Fibroblast of lung (primary cell): ENCODE measurements around the gene GTPBP3. TPM values are rescaled to one million over a fixed set of nuclear protein-coding genes. Genes with fewer than 3 reads are reported as not detected.

Source experiments
- DNase-seq, 2 donors: peaks; one replicate each; pipeline versions ENCODE4 v3.0.0 to v3.0.0-alpha.2; 2010; ENCODE audit warnings: low read depth in 2 of 2
- H2AFZ ChIP-seq: 2 replicates; pipeline ENCODE4 v1.5.1; 2012; ENCODE audit warnings: low read length, control low read depth, inconsistent platforms
- H3K27ac ChIP-seq: 2 replicates; pipeline ENCODE4 v1.5.1; 2011; ENCODE audit warnings: low read length, control low read depth; ENCODE audit not compliant: insufficient read depth
- H3K27me3 ChIP-seq: 2 replicates; pipeline ENCODE4 v1.5.1; 2011; ENCODE audit warnings: mild to moderate bottlenecking, low read length; ENCODE audit not compliant: control insufficient read depth, insufficient read depth
- H3K36me3 ChIP-seq: 2 replicates; pipeline ENCODE4 v1.5.1; 2011; ENCODE audit warnings: low read length; ENCODE audit not compliant: control insufficient read depth, insufficient read depth
- H3K4me1 ChIP-seq: 2 replicates; pipeline ENCODE4 v1.5.1; 2011; ENCODE audit warnings: low read length; ENCODE audit not compliant: control insufficient read depth, insufficient read depth; ENCODE audit errors: extremely low read depth
- H3K4me2 ChIP-seq: 2 replicates; pipeline ENCODE4 v1.5.1; 2011; ENCODE audit warnings: low read length, control low read depth; ENCODE audit not compliant: insufficient read depth; ENCODE audit errors: extremely low read depth
- H3K4me3 ChIP-seq, 4 experiments: fragments of 200-600 bp in 1 of 4; sonication (generic) in 1 of 4; replicated peaks in 1 of 4; 2 replicates each; pipeline ENCODE4 v1.5.1; 2011 to 2016; ENCODE audit warnings: low read length in 4 of 4, low read depth in 3 of 4, mild to moderate bottlenecking in 3 of 4, control low read depth in 2 of 4, inconsistent platforms in 1 of 4, mixed read lengths in 1 of 4; ENCODE audit not compliant: insufficient read depth in 1 of 4; ENCODE audit errors: control extremely low read depth in 1 of 4
- H3K79me2 ChIP-seq: 2 replicates; pipeline ENCODE4 v1.5.1; 2012; ENCODE audit warnings: mild to moderate bottlenecking, low read length, inconsistent platforms; ENCODE audit not compliant: control insufficient read depth, insufficient read depth
- H3K9ac ChIP-seq: 2 replicates; pipeline ENCODE4 v1.5.1; 2011; ENCODE audit warnings: mild to moderate bottlenecking, low read length, control low read depth; ENCODE audit not compliant: insufficient read depth
- H3K9me3 ChIP-seq: 2 replicates; pipeline ENCODE4 v1.5.1; 2012; ENCODE audit warnings: low read depth, low read length; ENCODE audit not compliant: control insufficient read depth, insufficient read depth
- H4K20me1 ChIP-seq: 2 replicates; pipeline ENCODE4 v1.5.1; 2011; ENCODE audit warnings: low read length; ENCODE audit not compliant: control insufficient read depth, insufficient read depth; ENCODE audit errors: extremely low read depth
- EZH2 ChIP-seq: IDR thresholded peaks from 2 replicates; pipeline ENCODE4 v1.5.1; 2012; ENCODE audit warnings: low read length, control low read depth, mild to moderate bottlenecking; ENCODE audit errors: missing control alignments
- polyA plus RNA-seq, 2 donors: library from polyadenylated mRNA; depleted of rRNA in 1 of 2; stranded (reverse) in 1 of 2; unstranded in 1 of 2; fragments of >200 nt; gene quantifications; 2 replicates each; pipeline ENCODE4 v1.2.1, GENCODE V29; 2011 to 2012; ENCODE audit warnings: missing spikeins in 1 of 2
- total RNA-seq: library from RNA; depleted of rRNA; stranded (reverse); fragments of >200 nt; gene quantifications from 2 replicates; pipeline ENCODE4 v1.2.1, GENCODE V29; 2014
- TF ChIP-seq, protein P1 (sequence below), 2 donors: IDR thresholded peaks in 1 of 2; conservative IDR thresholded peaks in 1 of 2; 1 replicate in 1 of 2; 2 replicates in 1 of 2; pipeline ENCODE4 v1.5.1; 2011 to 2012; ENCODE audit warnings: low read length in 2 of 2, control low read depth in 1 of 2, inconsistent platforms in 1 of 2, low read depth in 1 of 2, mild to moderate bottlenecking in 1 of 2

The GTPBP3 gene
- total and polyA plus RNA-seq, 2 donors (not counting 1 experiment from before 2014, with no cell fraction given), result 3.7 to 11.1 TPM

DNA sequence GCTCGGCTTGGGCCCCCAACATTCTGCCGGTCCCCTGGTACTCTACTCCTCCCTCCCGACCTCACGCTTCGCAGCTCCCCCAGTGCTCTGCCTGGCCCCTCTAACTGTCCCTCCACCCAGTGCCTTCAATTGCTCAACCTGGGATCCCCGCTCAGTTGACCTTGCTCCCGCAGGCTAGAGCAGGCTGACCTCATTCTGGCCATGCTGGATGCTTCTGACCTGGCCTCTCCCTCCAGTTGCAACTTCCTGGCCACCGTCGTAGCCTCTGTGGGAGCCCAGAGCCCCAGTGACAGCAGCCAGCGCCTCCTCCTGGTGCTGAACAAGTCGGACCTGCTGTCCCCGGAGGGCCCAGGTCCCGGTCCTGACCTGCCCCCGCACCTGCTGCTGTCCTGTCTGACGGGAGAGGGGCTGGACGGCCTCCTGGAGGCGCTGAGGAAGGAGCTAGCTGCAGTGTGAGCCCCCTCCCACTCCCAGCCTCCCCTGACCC, 3.6 kb downstream of the GTPBP3 start:
- Histone ChIP-seq H3K9ac (no peak overlapping the region), H3K27ac (no peak overlapping the region), H3K4me2 (no peak overlapping the region), H3K4me3 (no peak overlapping the region), H2AFZ (no peak overlapping the region), H3K79me2 (no peaks in the 10 kb centered on the region), H3K36me3 (peaks cover 3% of the 10 kb centered on the region), H4K20me1 (no peaks in the 10 kb centered on the region), H3K4me1 (peaks cover 3% of the 10 kb centered on the region), H3K27me3 (no peaks in the 10 kb centered on the region), H3K9me3 (no peaks in the 10 kb centered on the region)
- no peak for DNase-seq
- TF ChIP-seq EZH2, result no peak
- TF ChIP-seq, protein P1, sequence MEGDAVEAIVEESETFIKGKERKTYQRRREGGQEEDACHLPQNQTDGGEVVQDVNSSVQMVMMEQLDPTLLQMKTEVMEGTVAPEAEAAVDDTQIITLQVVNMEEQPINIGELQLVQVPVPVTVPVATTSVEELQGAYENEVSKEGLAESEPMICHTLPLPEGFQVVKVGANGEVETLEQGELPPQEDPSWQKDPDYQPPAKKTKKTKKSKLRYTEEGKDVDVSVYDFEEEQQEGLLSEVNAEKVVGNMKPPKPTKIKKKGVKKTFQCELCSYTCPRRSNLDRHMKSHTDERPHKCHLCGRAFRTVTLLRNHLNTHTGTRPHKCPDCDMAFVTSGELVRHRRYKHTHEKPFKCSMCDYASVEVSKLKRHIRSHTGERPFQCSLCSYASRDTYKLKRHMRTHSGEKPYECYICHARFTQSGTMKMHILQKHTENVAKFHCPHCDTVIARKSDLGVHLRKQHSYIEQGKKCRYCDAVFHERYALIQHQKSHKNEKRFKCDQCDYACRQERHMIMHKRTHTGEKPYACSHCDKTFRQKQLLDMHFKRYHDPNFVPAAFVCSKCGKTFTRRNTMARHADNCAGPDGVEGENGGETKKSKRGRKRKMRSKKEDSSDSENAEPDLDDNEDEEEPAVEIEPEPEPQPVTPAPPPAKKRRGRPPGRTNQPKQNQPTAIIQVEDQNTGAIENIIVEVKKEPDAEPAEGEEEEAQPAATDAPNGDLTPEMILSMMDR (conservative IDR thresholded peaks at IDR 0.05 in 1 of 2, IDR thresholded peaks at IDR 0.05 in 1 of 2; ENCODE audit: low read depth in 1 of 2, low read length in 2 of 2), result no peak

DNA sequence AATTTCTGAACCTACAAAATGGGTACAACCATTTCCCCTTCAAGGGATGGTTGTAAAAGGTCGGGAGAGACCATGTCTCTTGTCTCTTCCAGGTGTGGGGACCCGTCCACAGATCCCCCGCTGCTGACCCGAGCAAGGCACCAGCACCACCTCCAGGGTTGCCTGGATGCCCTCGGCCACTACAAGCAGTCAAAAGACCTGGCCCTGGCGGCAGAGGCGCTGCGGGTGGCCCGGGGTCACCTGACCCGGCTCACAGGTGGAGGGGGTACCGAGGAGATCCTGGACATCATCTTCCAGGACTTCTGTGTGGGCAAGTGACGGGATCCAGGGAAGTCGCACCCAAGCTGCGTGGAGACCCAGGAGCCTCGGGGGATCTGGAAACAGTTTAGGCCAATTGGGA, 4.0 kb downstream of the GTPBP3 start:
- peaks cover 3% of the 10 kb centered on the region for H3K36me3 ChIP-seq
- no peak overlapping the region for H2AFZ ChIP-seq
- H3K27ac ChIP-seq, result no peak overlapping the region
- peaks cover 3% of the 10 kb centered on the region for H3K4me1 ChIP-seq
- no peak overlapping the region for H3K9ac ChIP-seq
- H3K4me3 ChIP-seq, result no peak overlapping the region
- H4K20me1 ChIP-seq, result no peaks in the 10 kb centered on the region
- DNase-seq, result no peak
- H3K9me3 ChIP-seq, result no peaks in the 10 kb centered on the region
- H3K4me2 ChIP-seq, result no peak overlapping the region
- no peaks in the 10 kb centered on the region for H3K79me2 ChIP-seq
- TF ChIP-seq, protein P1 (conservative IDR thresholded peaks at IDR 0.05 in 1 of 2, IDR thresholded peaks at IDR 0.05 in 1 of 2; ENCODE audit: low read depth in 1 of 2, low read length in 2 of 2), result no peak
- no peak for TF ChIP-seq EZH2
- no peaks in the 10 kb centered on the region for H3K27me3 ChIP-seq

DNA sequence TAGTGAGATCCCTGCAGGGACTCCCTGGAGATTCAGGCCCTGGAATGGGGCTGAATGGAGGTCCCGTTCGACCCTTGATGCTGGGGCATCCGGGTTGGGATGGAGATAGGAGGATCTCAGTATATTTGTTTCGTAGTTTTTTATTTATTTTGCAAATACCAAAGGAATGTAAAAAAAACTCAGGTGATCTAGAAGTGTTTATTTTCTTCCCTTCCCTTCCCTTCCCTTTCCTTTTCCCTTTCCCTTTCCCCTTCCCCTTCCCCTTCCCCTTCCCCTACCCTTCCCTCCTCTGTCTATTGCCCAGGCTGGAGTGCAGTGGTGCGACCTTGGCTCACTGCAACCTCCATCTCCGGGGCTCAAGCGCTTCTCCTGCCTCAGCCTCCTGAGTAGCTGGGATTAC, 4.5 kb downstream of the GTPBP3 start:
- H4K20me1 ChIP-seq, result no peaks in the 10 kb centered on the region
- H3K4me1 ChIP-seq, result peaks cover 3% of the 10 kb centered on the region
- H3K9me3 ChIP-seq, result no peaks in the 10 kb centered on the region
- H3K4me2 ChIP-seq, result no peak overlapping the region
- H3K4me3 ChIP-seq, result no peak overlapping the region
- no peaks in the 10 kb centered on the region for H3K27me3 ChIP-seq
- no peak for TF ChIP-seq EZH2
- TF ChIP-seq, protein P1 (conservative IDR thresholded peaks at IDR 0.05 in 1 of 2, IDR thresholded peaks at IDR 0.05 in 1 of 2; ENCODE audit: low read depth in 1 of 2, low read length in 2 of 2), result no peak
- no peaks in the 10 kb centered on the region for H3K79me2 ChIP-seq
- no peak overlapping the region for H3K9ac ChIP-seq
- no peak for DNase-seq
- H3K36me3 ChIP-seq, result peaks cover 3% of the 10 kb centered on the region
- no peak overlapping the region for H2AFZ ChIP-seq
- no peak overlapping the region for H3K27ac ChIP-seq
